Transverse colon (tissue), 4 donors: ENCODE data around the gene LACRT. TPM values are rescaled to one million over a fixed set of nuclear protein-coding genes. Genes with fewer than 3 reads are reported as not detected.
A peak's percentile ranks its signal among the peaks of the same experiment; 100 is the strongest.

Experiments used
- DNase-seq: peaks from one replicate; pipeline ENCODE4 v3.0.0-alpha.2; 2019
- H3K27ac ChIP-seq, 4 donors: fragments of 200-600 bp; sonication (generic); 2 replicates each; pipeline ENCODE4 v1.5.1; 2016 to 2018; ENCODE audit warnings: inconsistent platforms in 4 of 4
- H3K27me3 ChIP-seq: fragments of 200-600 bp; sonication (generic); 2 replicates; pipeline ENCODE4 v1.5.1; 2017; ENCODE audit warnings: inconsistent platforms
- H3K36me3 ChIP-seq, 4 donors: fragments of 200-600 bp; sonication (generic); 2 replicates each; pipeline ENCODE4 v1.5.1; 2017 to 2019; ENCODE audit warnings: inconsistent platforms in 4 of 4
- H3K4me1 ChIP-seq, 4 donors: fragments of 200-600 bp; sonication (generic); 2 replicates each; pipeline ENCODE4 v1.5.1; 2017 to 2020; ENCODE audit warnings: inconsistent platforms in 4 of 4
- H3K4me3 ChIP-seq, 4 donors: fragments of 200-600 bp; sonication (generic); 1 replicate in 1 of 4; 2 replicates in 3 of 4; pipeline versions ENCODE4 v1.5.1 to v1.6.1; 2017 to 2019; ENCODE audit warnings: inconsistent platforms in 4 of 4
- H3K9me3 ChIP-seq, 2 donors: fragments of 200-600 bp; sonication (generic); 2 replicates each; pipeline ENCODE4 v1.5.1; 2017 to 2019; ENCODE audit warnings: inconsistent platforms in 2 of 2
- EP300 ChIP-seq: sonication (generic); formaldehyde crosslinking; IDR thresholded peaks from one replicate; pipeline ENCODE4 v1.6.1; 2017; ENCODE audit warnings: antibody characterized with exemption, low read depth
- POLR2A ChIP-seq: fragments of 450-650 bp; IDR thresholded peaks from one replicate; pipeline ENCODE4 v1.6.1; 2016; ENCODE audit warnings: antibody characterized with exemption, mild to moderate bottlenecking, moderate library complexity
- POLR2AphosphoS5 ChIP-seq, 3 donors: sonication (generic); formaldehyde crosslinking; IDR thresholded peaks; one replicate each; pipeline ENCODE4 v1.6.1; 2016; ENCODE audit warnings: antibody characterized with exemption in 3 of 3
- WGBS, 2 donors: methylation state at CpG; one replicate each; pipeline ENCODE4 v1.1.5; 2018; ENCODE audit warnings: low coverage in 1 of 2; 5-methylcytosine and 5-hydroxymethylcytosine counted together
- in situ Hi-C, 4 donors: fragments of 200-750 bp; cut with MboI; loops; one replicate each; pipeline versions ENCODE4 v1.15.0 to v1.15.1; 2017; ENCODE audit warnings: low sequenced_read_pairs in 3 of 4, low pct_ligation_motif_present in 1 of 4, low pct_unique_long_range_greater_than_20kb in 1 of 4
- intact Hi-C: fragments of 100-400 bp; cut with DNase I; formaldehyde crosslinking; loops from one replicate; pipeline ENCODE4 v1.15.1; 2023; ENCODE audit warnings: low total_unique reads
- total RNA-seq, 4 donors: library from RNA; depleted of rRNA; stranded (reverse); fragments of >200 nt; gene quantifications; one replicate each; pipeline ENCODE4 v1.1.0, GENCODE V29; 2016
- TF ChIP-seq, protein P1 (sequence below), 5 experiments: fragments of 200-600 bp in 3 of 5; fragments of 450-650 bp in 2 of 5; sonication (generic) in 3 of 5; IDR thresholded peaks; 1 replicate in 2 of 5; 2 replicates in 3 of 5; pipeline ENCODE4 v1.5.1; 2016 to 2017; ENCODE audit warnings: antibody characterized with exemption in 5 of 5, inconsistent platforms in 3 of 5, mild to moderate bottlenecking in 2 of 5, moderate library complexity in 1 of 5

LACRT gene, protein sequence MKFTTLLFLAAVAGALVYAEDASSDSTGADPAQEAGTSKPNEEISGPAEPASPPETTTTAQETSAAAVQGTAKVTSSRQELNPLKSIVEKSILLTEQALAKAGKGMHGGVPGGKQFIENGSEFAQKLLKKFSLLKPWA
- total RNA-seq = not detected

DNA sequence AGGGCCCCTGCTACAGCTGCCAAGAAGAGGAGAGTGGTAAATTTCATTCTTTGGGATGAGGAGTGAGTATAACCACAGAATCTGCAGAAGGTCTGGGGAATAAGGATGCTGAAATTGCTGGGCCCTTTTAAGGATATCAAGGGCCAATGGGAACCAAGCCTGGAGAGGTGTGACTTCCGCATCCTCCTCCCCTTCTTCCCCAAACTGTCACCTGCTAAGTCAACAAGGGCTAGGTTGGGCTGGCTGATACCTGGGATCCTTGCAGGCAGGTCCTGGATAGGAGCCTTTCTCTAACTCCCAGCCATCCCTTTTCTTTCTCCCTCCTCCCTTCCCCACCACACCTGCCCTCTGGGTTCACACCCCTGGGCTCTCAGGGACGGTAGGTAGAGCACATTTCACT is at the start of gene LACRT:
LACRT (minus strand) TSS at position 101 of the 400 bp plus-strand sequence; CDS start at position 47, 54 bp downstream.
- WGBS, 2 donors = 40 to 64% methylated on average over 1 to 2 of the region's 2 CpGs

DNA sequence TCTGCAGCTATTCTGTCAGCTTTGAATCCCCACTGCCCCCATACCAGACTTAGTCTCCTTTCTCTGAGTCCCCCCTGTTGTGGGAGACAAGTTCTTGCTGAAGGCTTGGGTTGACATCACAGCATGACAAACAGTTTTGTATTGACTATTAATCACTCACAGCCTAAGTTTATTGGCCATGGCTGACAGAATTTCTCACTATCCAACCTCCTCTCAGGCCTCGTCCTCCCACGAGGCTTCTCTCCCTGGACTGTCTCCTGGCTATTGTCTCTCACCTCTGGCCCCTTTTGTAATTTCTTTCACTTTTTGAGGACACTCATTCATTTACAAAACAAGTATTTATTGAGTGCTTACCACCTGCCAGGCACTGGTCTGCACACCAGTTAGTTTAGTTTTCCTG is 48.7 kb upstream of the LACRT start:
- H3K27ac ChIP-seq = no peak overlapping the region
- in situ Hi-C loops (no loop called here), intact Hi-C loops (no loop called here)
- 30% methylated on average over 2 of the region's 2 CpGs; no CpG with 5 or more reads in 1 of the 2 donors for WGBS, 2 donors
- H3K4me3 ChIP-seq = no peak overlapping the region
- no peak for DNase-seq
- no peaks in the 10 kb centered on the region for H3K36me3 ChIP-seq
- H3K4me1 ChIP-seq = no peaks in the 10 kb centered on the region
- TF ChIP-seq POLR2AphosphoS5 (IDR thresholded peaks at IDR 0.05) (no peak), EP300 (no peak), POLR2A (no peak)
- TF ChIP-seq, protein P1, sequence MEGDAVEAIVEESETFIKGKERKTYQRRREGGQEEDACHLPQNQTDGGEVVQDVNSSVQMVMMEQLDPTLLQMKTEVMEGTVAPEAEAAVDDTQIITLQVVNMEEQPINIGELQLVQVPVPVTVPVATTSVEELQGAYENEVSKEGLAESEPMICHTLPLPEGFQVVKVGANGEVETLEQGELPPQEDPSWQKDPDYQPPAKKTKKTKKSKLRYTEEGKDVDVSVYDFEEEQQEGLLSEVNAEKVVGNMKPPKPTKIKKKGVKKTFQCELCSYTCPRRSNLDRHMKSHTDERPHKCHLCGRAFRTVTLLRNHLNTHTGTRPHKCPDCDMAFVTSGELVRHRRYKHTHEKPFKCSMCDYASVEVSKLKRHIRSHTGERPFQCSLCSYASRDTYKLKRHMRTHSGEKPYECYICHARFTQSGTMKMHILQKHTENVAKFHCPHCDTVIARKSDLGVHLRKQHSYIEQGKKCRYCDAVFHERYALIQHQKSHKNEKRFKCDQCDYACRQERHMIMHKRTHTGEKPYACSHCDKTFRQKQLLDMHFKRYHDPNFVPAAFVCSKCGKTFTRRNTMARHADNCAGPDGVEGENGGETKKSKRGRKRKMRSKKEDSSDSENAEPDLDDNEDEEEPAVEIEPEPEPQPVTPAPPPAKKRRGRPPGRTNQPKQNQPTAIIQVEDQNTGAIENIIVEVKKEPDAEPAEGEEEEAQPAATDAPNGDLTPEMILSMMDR (IDR thresholded peaks at IDR 0.05) = no peak
- no peaks in the 10 kb centered on the region for H3K27me3 ChIP-seq
- H3K9me3 ChIP-seq = no peaks in the 10 kb centered on the region

More for the DNA sequence above, at the start of gene LACRT:
- H3K9me3 ChIP-seq = no peaks in the 10 kb centered on the region
- H3K4me1 ChIP-seq = no peaks in the 10 kb centered on the region
- H3K36me3 ChIP-seq = no peaks in the 10 kb centered on the region
- in situ Hi-C loops (no loop called here), intact Hi-C loops (no loop called here)
- H3K4me3 ChIP-seq = no peak within 1 kb of the TSS
- no peak for TF ChIP-seq POLR2AphosphoS5 (IDR thresholded peaks at IDR 0.05)
- no peak for TF ChIP-seq EP300
- TF ChIP-seq, protein P1 (IDR thresholded peaks at IDR 0.05) = no peak
- TF ChIP-seq POLR2A = no peak
- no peak for DNase-seq
- no peak within 1 kb of the TSS for H3K27ac ChIP-seq
- H3K27me3 ChIP-seq = no peaks in the 10 kb centered on the region

DNA sequence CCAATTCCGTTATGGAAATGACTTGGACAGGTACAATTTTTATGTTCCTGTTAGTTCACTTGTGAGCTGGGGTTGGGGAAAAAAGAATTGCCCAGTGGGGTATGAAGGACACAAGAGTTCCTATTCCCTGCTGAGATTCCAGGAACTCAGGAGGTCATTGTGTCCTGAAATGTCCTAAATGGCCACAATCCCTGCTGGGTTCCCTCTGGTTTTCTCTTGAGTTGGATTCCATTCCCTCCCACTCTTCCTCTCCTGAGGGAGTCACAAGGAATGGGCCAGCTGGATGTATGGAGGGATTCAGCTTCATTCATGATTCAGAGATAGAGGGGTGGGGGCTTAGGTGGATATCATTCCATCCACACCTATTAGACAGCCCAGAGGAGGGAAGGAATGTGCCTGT is 48.0 kb upstream of the LACRT start:
- no peak for DNase-seq
- in situ Hi-C loops (no loop called here), intact Hi-C loops (no loop called here)
- TF ChIP-seq POLR2A (no peak), EP300 (no peak), POLR2AphosphoS5 (IDR thresholded peaks at IDR 0.05) (no peak)
- TF ChIP-seq, protein P1 (IDR thresholded peaks at IDR 0.05) = no peak
- 70% methylated on average over 1 of the region's 1 CpG; no CpG with 5 or more reads in 1 of the 2 donors for WGBS, 2 donors
- H3K27ac ChIP-seq = no peak overlapping the region
- H3K36me3 ChIP-seq = no peaks in the 10 kb centered on the region
- no peak overlapping the region for H3K4me3 ChIP-seq
- H3K9me3 ChIP-seq = no peaks in the 10 kb centered on the region
- no peaks in the 10 kb centered on the region for H3K4me1 ChIP-seq
- H3K27me3 ChIP-seq = no peaks in the 10 kb centered on the region

DNA sequence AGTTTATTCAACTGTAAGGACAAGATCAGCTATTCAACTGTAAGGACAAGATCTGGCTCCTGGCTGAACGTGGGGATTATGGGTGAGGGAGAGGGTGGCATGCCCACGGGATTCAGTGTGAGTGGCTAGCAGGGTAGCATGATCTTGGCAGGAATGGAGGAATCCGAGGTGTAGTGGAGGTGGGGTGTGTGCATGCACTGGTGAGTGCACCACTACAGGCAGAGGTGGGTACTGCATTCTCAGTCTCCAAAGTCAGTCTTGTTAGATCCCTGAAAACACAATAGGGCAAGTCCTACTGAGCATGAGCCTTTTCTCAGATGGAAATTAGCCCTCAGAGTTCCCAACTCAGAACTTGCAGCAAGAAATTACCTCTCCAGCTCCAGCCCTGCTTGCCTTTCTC is 45.7 kb upstream of the LACRT start:
- H3K27ac ChIP-seq = no peak overlapping the region
- intact Hi-C loops = no loop called here
- H3K4me1 ChIP-seq = no peaks in the 10 kb centered on the region
- WGBS, 2 donors = 11 to 30% methylated on average over 3 of the region's 3 CpGs
- in situ Hi-C loops = no loop called here
- TF ChIP-seq POLR2A (no peak), POLR2AphosphoS5 (IDR thresholded peaks at IDR 0.05) (no peak)
- TF ChIP-seq, protein P1 (IDR thresholded peaks at IDR 0.05) = peak in 4 of 5 experiments; percentile 19 to 46 (median 32)
- peak; percentile 12 for DNase-seq
- H3K4me3 ChIP-seq = no peak overlapping the region
- no peaks in the 10 kb centered on the region for H3K36me3 ChIP-seq
- H3K27me3 ChIP-seq = no peaks in the 10 kb centered on the region
- H3K9me3 ChIP-seq = no peaks in the 10 kb centered on the region
